T-helper 2 cell treated with Interferon-gamma antibody and Interleukin-4, amounts not matched to agents 5 μg/mL and 100 μg/mL, for 36 hours (primary cell): ENCODE measurements around the gene PLCB4.

ENCODE experiments used
- DNase-seq: peaks from one replicate; pipeline ENCODE4 v3.0.0; 2021; ENCODE audit warnings: low spot score
- H3K27ac Mint-ChIP-seq: one replicate; pipeline ENCODE4 v1.8.0; 2021; ENCODE audit warnings: mild to moderate bottlenecking, mixed read lengths
- H3K27me3 Mint-ChIP-seq: one replicate; pipeline ENCODE4 v1.8.0; 2021; ENCODE audit warnings: low read depth, mixed read lengths
- H3K36me3 Mint-ChIP-seq: one replicate; pipeline ENCODE4 v1.8.0; 2021; ENCODE audit warnings: low read depth, mixed read lengths
- H3K4me1 Mint-ChIP-seq: one replicate; pipeline ENCODE4 v1.8.0; 2021; ENCODE audit warnings: low read depth, mixed read lengths
- H3K4me3 Mint-ChIP-seq: one replicate; pipeline ENCODE4 v1.8.0; 2022; ENCODE audit warnings: mild to moderate bottlenecking, moderate library complexity, mixed read lengths
- H3K9me3 Mint-ChIP-seq: one replicate; pipeline ENCODE4 v1.8.0; 2021; ENCODE audit warnings: mixed read lengths

The PLCB4 gene

DNA sequence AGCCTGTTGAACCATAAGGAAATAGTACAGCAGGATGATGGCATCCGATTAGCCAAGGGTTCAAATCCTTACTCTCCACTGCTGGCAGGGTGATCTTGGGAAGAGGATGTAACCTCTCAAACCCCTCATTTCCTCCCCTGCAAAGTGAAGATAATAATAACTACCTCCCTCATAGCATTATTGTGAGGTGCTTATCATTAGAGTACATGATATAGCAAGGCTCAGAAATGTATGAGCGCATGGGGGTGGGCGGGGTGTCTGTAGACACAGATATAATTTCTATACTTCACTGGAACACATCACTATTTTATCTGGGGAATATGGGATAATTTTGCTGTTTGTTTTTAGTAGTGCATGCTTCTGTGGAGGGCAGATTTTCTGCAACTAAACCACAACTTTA, 355.7 kb downstream of the PLCB4 start:
- no peaks in the 10 kb centered on the region for H3K36me3 Mint-ChIP-seq
- no peak overlapping the region for H3K27ac Mint-ChIP-seq
- no peaks in the 10 kb centered on the region for H3K27me3 Mint-ChIP-seq
- no peak overlapping the region for H3K4me3 Mint-ChIP-seq
- H3K9me3 Mint-ChIP-seq: no peaks in the 10 kb centered on the region
- no peaks in the 10 kb centered on the region for H3K4me1 Mint-ChIP-seq
- DNase-seq: no peak

DNA sequence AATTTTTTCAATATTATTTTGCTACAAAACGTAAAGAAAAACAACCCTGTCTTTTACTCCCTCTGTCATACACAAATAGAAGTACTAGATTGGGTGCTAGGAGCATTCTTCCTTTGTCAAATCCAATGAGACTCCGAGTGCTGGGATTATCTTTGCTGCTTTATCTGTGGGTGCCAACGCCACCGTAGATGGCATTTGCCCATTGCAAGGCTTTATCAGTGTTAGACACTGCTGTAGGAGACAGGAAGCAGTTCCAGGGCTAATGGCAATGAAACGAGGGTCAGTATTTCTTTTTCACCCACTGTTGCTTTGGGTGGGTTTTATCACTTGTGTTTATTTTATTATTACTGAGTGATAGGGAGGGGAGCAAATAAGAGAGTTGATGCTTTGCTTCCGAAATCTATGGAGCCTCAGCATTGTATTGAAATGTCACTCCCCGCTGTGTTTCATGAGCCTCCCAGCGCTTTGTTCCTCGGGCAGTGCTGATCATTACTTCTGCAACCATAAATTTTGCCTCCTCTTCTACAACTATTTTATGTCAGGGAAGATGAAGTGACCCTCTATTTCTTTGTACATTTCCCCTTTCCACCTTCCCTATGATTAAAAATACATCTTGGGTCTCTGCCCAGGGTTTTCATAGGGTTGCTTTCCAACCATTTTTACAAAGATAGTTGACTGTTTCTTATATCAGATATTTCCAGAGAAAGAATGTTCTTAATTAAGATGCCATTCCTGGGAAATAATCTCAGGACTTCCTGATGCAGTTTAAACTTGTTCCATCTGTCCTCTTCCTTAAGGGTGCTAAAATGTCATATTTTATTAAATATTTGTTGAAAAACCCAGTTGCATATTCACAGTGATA, 358.8 kb downstream of the PLCB4 start:
- no peak overlapping the region for H3K4me3 Mint-ChIP-seq
- no peak for DNase-seq
- H3K4me1 Mint-ChIP-seq: no peaks in the 10 kb centered on the region
- H3K27me3 Mint-ChIP-seq: no peaks in the 10 kb centered on the region
- H3K27ac Mint-ChIP-seq: no peak overlapping the region
- no peaks in the 10 kb centered on the region for H3K36me3 Mint-ChIP-seq
- H3K9me3 Mint-ChIP-seq: no peaks in the 10 kb centered on the region

DNA sequence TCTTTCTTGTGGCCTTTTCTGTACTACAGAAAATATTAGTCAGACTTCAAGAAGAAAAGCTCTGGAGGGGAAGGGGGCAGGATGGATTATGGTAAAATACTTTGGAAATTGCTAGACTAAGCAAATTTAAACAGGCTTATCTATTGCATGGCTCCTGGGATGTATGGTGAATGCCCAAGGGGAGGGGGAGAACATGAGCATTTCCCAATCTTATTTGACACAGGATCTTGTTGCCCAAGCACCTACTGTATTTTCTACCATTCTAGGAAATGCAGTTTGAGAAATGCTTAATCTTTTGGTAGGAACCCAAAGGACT, 359.4 kb downstream of the PLCB4 start:
- H3K9me3 Mint-ChIP-seq: no peaks in the 10 kb centered on the region
- no peaks in the 10 kb centered on the region for H3K36me3 Mint-ChIP-seq
- no peak overlapping the region for H3K4me3 Mint-ChIP-seq
- no peak for DNase-seq
- H3K4me1 Mint-ChIP-seq: no peaks in the 10 kb centered on the region
- no peaks in the 10 kb centered on the region for H3K27me3 Mint-ChIP-seq
- H3K27ac Mint-ChIP-seq: no peak overlapping the region

DNA sequence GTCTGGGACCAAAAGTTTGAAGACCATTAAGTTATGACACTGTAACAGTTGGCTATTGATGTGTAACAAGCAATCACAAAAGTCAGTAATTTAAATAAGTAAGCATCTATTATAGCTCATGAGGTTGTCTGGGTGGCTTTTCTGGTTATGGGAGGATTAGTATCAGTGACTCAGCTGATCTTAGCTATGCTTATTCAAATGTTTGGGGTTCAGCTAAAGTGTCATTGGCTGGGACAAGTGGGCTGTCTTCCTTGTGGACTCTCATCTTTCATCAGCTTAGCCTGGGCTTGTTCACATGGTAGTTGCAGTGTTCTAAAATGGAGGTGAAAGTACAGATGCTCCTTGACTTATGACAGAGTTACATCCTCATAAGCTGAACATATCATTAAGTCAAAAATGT, 370.9 kb downstream of the PLCB4 start:
- Mint-ChIP-seq H3K36me3 (no peaks in the 10 kb centered on the region), H3K4me1 (no peaks in the 10 kb centered on the region), H3K27ac (no peak overlapping the region), H3K4me3 (no peak overlapping the region), H3K9me3 (peaks cover 13% of the 10 kb centered on the region), H3K27me3 (no peaks in the 10 kb centered on the region)
- no peak for DNase-seq

GRCh38 chr20:9440892-9441291, 372.0 kb downstream of the PLCB4 start:
- no peaks in the 10 kb centered on the region for H3K27me3 Mint-ChIP-seq
- no peak overlapping the region for H3K27ac Mint-ChIP-seq
- DNase-seq: no peak
- peaks cover 13% of the 10 kb centered on the region for H3K9me3 Mint-ChIP-seq
- H3K4me3 Mint-ChIP-seq: no peak overlapping the region
- H3K36me3 Mint-ChIP-seq: no peaks in the 10 kb centered on the region
- H3K4me1 Mint-ChIP-seq: no peaks in the 10 kb centered on the region

DNA sequence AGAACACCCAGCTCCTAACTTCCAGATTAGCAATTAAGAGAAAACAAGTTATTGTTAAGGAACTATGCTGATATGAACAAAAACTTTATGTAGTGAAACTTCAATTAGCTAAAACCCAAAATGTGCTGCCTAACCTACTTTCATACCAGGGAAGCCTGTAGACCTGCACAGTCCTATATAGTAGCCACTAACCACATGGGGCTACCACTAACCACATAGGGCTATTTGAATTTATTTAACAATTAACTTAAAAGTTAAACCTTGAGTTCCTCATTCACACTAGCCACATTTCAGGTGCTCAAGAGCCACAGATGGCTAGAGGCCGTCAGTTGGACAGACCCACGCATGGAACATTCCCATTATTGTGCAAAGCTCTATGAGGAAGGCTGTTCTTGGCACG, 373.1 kb downstream of the PLCB4 start:
- peaks cover 13% of the 10 kb centered on the region for H3K9me3 Mint-ChIP-seq
- no peak overlapping the region for H3K4me3 Mint-ChIP-seq
- DNase-seq: no peak

GRCh38 chr20:9442858-9443257, 374.0 kb downstream of the PLCB4 start:
- Mint-ChIP-seq H3K9me3 (peaks cover 7% of the 10 kb centered on the region), H3K4me1 (no peaks in the 10 kb centered on the region), H3K27ac (no peak overlapping the region), H3K27me3 (no peaks in the 10 kb centered on the region), H3K4me3 (no peak overlapping the region), H3K36me3 (no peaks in the 10 kb centered on the region)
- no peak for DNase-seq

More for the DNA sequence above, 373.1 kb downstream of the PLCB4 start:
- H3K27ac Mint-ChIP-seq: no peak overlapping the region
- H3K4me1 Mint-ChIP-seq: no peaks in the 10 kb centered on the region
- H3K27me3 Mint-ChIP-seq: no peaks in the 10 kb centered on the region
- no peaks in the 10 kb centered on the region for H3K36me3 Mint-ChIP-seq

GRCh38 chr20:9444921-9445320, 376.0 kb downstream of the PLCB4 start:
- Mint-ChIP-seq H3K27me3 (no peaks in the 10 kb centered on the region), H3K27ac (no peak overlapping the region), H3K4me1 (no peaks in the 10 kb centered on the region), H3K36me3 (no peaks in the 10 kb centered on the region), H3K9me3 (no peaks in the 10 kb centered on the region), H3K4me3 (no peak overlapping the region)
- DNase-seq: no peak

GRCh38 chr20:9447182-9447581, 378.3 kb downstream of the PLCB4 start:
- H3K4me1 Mint-ChIP-seq: no peaks in the 10 kb centered on the region
- H3K9me3 Mint-ChIP-seq: no peaks in the 10 kb centered on the region
- DNase-seq: no peak
- H3K27ac Mint-ChIP-seq: no peak overlapping the region
- H3K36me3 Mint-ChIP-seq: no peaks in the 10 kb centered on the region
- no peak overlapping the region for H3K4me3 Mint-ChIP-seq
- H3K27me3 Mint-ChIP-seq: no peaks in the 10 kb centered on the region

- no peak for DNase-seq
- no peaks in the 10 kb centered on the region for H3K27me3 Mint-ChIP-seq
- H3K9me3 Mint-ChIP-seq: no peaks in the 10 kb centered on the region
- no peak overlapping the region for H3K27ac Mint-ChIP-seq
- no peaks in the 10 kb centered on the region for H3K4me1 Mint-ChIP-seq
- no peak overlapping the region for H3K4me3 Mint-ChIP-seq
- H3K36me3 Mint-ChIP-seq: no peaks in the 10 kb centered on the region
Measured at GRCh38 chr20:9453201-9453600, 384.3 kb downstream of the PLCB4 start.

DNA sequence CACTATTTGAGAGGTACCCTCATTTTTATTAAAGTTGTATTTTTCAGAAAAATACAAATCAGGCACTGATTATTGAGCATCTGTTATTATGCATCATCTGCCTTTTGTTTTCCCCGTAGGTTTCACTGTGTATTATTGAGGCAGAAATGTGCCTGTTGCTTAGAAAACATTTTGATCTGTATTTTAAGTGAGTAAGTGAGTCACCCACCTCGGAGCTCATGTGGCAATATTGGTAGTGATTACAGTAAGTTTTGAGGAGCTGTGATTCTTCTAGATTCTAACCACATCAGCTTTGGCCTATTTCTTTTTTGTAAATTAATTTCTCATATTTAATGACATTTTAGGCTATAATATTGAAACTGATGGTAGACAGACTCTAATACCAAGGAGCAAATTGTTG, 385.9 kb downstream of the PLCB4 start:
- no peaks in the 10 kb centered on the region for H3K4me1 Mint-ChIP-seq
- no peak overlapping the region for H3K4me3 Mint-ChIP-seq
- H3K27me3 Mint-ChIP-seq: no peaks in the 10 kb centered on the region
- no peaks in the 10 kb centered on the region for H3K36me3 Mint-ChIP-seq
- H3K27ac Mint-ChIP-seq: no peak overlapping the region
- no peaks in the 10 kb centered on the region for H3K9me3 Mint-ChIP-seq
- DNase-seq: no peak

DNA sequence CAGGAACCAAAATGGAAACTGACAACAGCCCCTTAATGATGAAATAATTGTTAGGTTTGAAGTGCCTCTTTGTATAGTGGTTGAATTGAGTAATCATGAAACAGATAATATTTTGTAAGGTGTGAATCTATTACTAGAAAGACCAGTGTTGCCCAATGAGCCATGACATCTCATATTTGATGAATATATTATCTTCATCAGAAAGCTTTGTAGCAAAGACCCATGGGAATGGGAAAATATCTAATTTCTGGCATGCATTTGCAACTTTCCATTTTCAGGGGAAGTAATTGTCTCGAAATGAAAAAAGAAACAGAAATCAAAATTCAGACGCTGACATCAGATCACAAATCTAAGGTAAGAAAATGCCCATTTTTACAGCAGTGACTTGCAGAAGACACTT, 388.2 kb downstream of the PLCB4 start:
- H3K4me3 Mint-ChIP-seq: no peak overlapping the region
- no peaks in the 10 kb centered on the region for H3K9me3 Mint-ChIP-seq
- no peaks in the 10 kb centered on the region for H3K36me3 Mint-ChIP-seq
- no peaks in the 10 kb centered on the region for H3K4me1 Mint-ChIP-seq
- H3K27me3 Mint-ChIP-seq: no peaks in the 10 kb centered on the region
- DNase-seq: no peak
- no peak overlapping the region for H3K27ac Mint-ChIP-seq

GRCh38 chr20:9458138-9458796, 389.4 kb downstream of the PLCB4 start:
- no peak overlapping the region for H3K27ac Mint-ChIP-seq
- no peaks in the 10 kb centered on the region for H3K4me1 Mint-ChIP-seq
- no peak for DNase-seq
- H3K9me3 Mint-ChIP-seq: no peaks in the 10 kb centered on the region
- H3K36me3 Mint-ChIP-seq: no peaks in the 10 kb centered on the region
- no peak overlapping the region for H3K4me3 Mint-ChIP-seq
- no peaks in the 10 kb centered on the region for H3K27me3 Mint-ChIP-seq

DNA sequence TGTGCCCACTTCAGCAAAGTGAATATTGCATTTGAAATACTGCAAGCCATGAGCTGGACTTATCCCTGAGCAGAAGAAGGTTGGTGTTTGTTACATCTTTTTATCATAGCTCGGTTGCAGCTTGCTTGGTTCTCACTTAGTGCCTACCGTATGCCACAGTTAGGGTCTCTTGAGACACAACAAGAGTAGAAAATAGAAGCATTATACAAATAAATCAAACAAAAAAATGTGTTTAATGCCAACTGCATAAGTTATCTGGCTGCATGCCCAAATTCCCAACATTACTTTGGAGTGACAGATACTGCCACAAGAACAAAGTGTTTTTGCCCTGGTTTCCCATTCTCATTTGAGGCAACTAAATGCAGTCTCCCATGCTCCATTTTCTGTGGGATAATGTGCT, 391.6 kb downstream of the PLCB4 start:
- Mint-ChIP-seq H3K9me3 (peaks cover 4% of the 10 kb centered on the region), H3K4me1 (no peaks in the 10 kb centered on the region), H3K27ac (no peak overlapping the region), H3K4me3 (no peak overlapping the region), H3K36me3 (no peaks in the 10 kb centered on the region), H3K27me3 (no peaks in the 10 kb centered on the region)
- no peak for DNase-seq

DNA sequence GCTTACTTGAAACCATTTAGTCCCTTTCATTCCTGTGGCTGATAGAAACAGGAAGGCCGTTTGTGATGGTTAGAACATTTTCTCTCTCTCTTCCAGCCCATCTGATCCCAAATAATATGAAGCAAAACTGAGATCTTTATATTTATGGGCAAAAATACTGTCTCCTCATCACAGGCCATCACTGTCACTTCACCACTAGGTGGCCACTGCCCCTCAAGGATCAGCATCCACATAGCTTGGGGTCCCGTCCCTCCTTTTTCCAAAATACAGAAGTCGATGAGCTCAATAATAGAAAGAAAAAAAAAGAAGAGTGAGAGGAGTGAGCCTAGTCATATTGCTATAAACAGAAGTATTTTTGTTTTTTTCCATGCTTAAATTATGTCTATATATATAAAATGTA, 399.1 kb downstream of the PLCB4 start:
- Mint-ChIP-seq H3K27ac (no peak overlapping the region), H3K9me3 (peaks cover 5% of the 10 kb centered on the region)
- DNase-seq: no peak

More for the DNA sequence above, 399.1 kb downstream of the PLCB4 start:
- no peaks in the 10 kb centered on the region for H3K36me3 Mint-ChIP-seq
- no peak overlapping the region for H3K4me3 Mint-ChIP-seq
- no peaks in the 10 kb centered on the region for H3K4me1 Mint-ChIP-seq
- no peaks in the 10 kb centered on the region for H3K27me3 Mint-ChIP-seq
